HepG2 (cell line): Measurements from ENCODE around the gene KCNJ14. TPM values are rescaled to one million over a fixed set of nuclear protein-coding genes. Genes with fewer than 3 reads are reported as not detected.

Experiments
- ATAC-seq: fragments of 200-7000 bp; cut with Tn5 transposase; 3 replicates; pipeline ENCODE4 v1.9.1; 2020; ENCODE audit warnings: mild to moderate bottlenecking, moderate library complexity
- BruUV-seq: library from RNA; stranded (reverse); fragments of 400-500 nt; replicated peaks from 2 replicates; lab custom pipeline; 2021; lab: Mats Ljungman, UMichigan
- CTCF ChIA-PET: fragments of 300-600 bp; formaldehyde crosslinking; extraction: SDS; loops from one replicate; lab custom pipeline; 2021; ENCODE audit warnings: low total read pairs, inconsistent platforms, low intra/inter-chr PET ratio; lab: Yijun Ruan, JAX
- POLR2A ChIA-PET: fragments of 350-600 bp; sonication (Branson Sonifier 250); formaldehyde crosslinking; loops from one replicate; lab custom pipeline; 2020; ENCODE audit warnings: antibody characterized with exemption, inconsistent platforms; lab: Yijun Ruan, JAX
- DNase-seq: peaks from one replicate; pipeline ENCODE4 v3.0.0-alpha.2; 2015; ENCODE audit warnings: low spot score
- FAIRE-seq: peaks from 3 replicates; lab custom pipeline; 2011; peaks lifted over from hg19 to GRCh38; lab: Jason Lieb, UNC
- H2AFZ ChIP-seq: one replicate; pipeline ENCODE4 v1.6.1; 2011; ENCODE audit warnings: low read length, inconsistent platforms
- H3K27ac ChIP-seq: fragments of 300-600 bp; 3 replicates; pipeline ENCODE4 v1.8.0; 2011; ENCODE audit warnings: mixed run types, mild to moderate bottlenecking, mixed read lengths, low read length, inconsistent platforms; ENCODE audit not compliant: insufficient read depth; ENCODE audit errors: extremely low read length
- H3K27me3 ChIP-seq, 2 experiments: fragments of 200-600 bp in 1 of 2; 2 replicates in 1 of 2; 3 replicates in 1 of 2; pipeline versions ENCODE4 v1.6.0 to v1.8.0; 2011; ENCODE audit warnings: low read length in 2 of 2, mild to moderate bottlenecking in 2 of 2, moderate library complexity in 2 of 2, inconsistent platforms in 1 of 2; ENCODE audit not compliant: insufficient read depth in 2 of 2, control insufficient read depth in 1 of 2
- H3K36me3 ChIP-seq, 2 experiments: fragments of 200-600 bp in 1 of 2; replicated peaks in 1 of 2; 2 replicates in 1 of 2; 3 replicates in 1 of 2; pipeline versions ENCODE4 v1.5.1 to v1.8.0; 2011; ENCODE audit warnings: low read length in 2 of 2, inconsistent platforms in 1 of 2; ENCODE audit not compliant: insufficient read depth in 2 of 2, control insufficient read depth in 1 of 2
- H3K4me1 ChIP-seq: 2 replicates; pipeline ENCODE4 v1.5.1; 2012; ENCODE audit warnings: low read length, inconsistent platforms; ENCODE audit not compliant: insufficient read depth
- H3K4me2 ChIP-seq: 2 replicates; pipeline ENCODE4 v1.6.0; 2011; ENCODE audit warnings: low read depth, low read length, inconsistent platforms
- H3K4me3 ChIP-seq, 3 experiments: fragments of 200-600 bp in 1 of 3; sonication (generic), shearing (Covaris generic) in 1 of 3; replicated peaks in 1 of 3; 2 replicates each; pipeline ENCODE4 v1.5.1; 2011 to 2016; ENCODE audit warnings: low read length in 3 of 3, inconsistent platforms in 2 of 3, low read depth in 2 of 3, mild to moderate bottlenecking in 2 of 3, control low read depth in 1 of 3, mixed read lengths in 1 of 3; ENCODE audit not compliant: insufficient read depth in 1 of 3
- H3K79me2 ChIP-seq: one replicate; pipeline ENCODE4 v1.6.1; 2011; ENCODE audit warnings: low read length, inconsistent platforms; ENCODE audit not compliant: insufficient read depth
- H3K9ac ChIP-seq: 2 replicates; pipeline ENCODE4 v1.6.0; 2011; ENCODE audit warnings: mild to moderate bottlenecking, low read depth, low read length, inconsistent platforms; ENCODE audit not compliant: insufficient read depth
- H3K9me3 ChIP-seq: 2 replicates; pipeline ENCODE4 v1.5.1; 2012; ENCODE audit warnings: mild to moderate bottlenecking, low read length
- H4K20me1 ChIP-seq: 2 replicates; pipeline ENCODE4 v1.6.0; 2011; ENCODE audit warnings: inconsistent platforms, mild to moderate bottlenecking, low read length, moderate library complexity; ENCODE audit not compliant: insufficient read depth
- AHR ChIP-seq: IDR thresholded peaks from 2 replicates; pipeline ENCODE4 v1.6.1; 2018; ENCODE audit warnings: missing genetic modification reagents, missing compliant biosample characterization
- CC2D1A ChIP-seq: sonication (generic); formaldehyde crosslinking; IDR thresholded peaks from 2 replicates; pipeline ENCODE4 v1.8.1; 2023; ENCODE audit warnings: mild to moderate bottlenecking, missing genetic modification reagents
- HDAC6 ChIP-seq: fragments of 200-600 bp; sonication (generic); IDR thresholded peaks from 2 replicates; pipeline ENCODE4 v1.7.0; 2017; ENCODE audit warnings: mild to moderate bottlenecking, antibody characterized with exemption, low read length, low read depth
- IRX3 ChIP-seq: sonication (generic); formaldehyde crosslinking; IDR thresholded peaks from 2 replicates; pipeline ENCODE4 v1.8.1; 2023; ENCODE audit warnings: mild to moderate bottlenecking, low read depth, missing genetic modification reagents, borderline replicate concordance
- KDM2A ChIP-seq: sonication (generic); formaldehyde crosslinking; IDR thresholded peaks from 2 replicates; pipeline ENCODE4 v1.4.0; 2020; ENCODE audit warnings: low read depth, missing genetic modification reagents, borderline replicate concordance
- PCBP1 ChIP-seq: fragments of 200-400 bp; formaldehyde crosslinking; IDR thresholded peaks from 2 replicates; pipeline ENCODE4 v1.6.1; 2017; ENCODE audit warnings: mild to moderate bottlenecking, low read depth, low read length, borderline replicate concordance
- PLRG1 ChIP-seq: fragments of 450-650 bp; conservative IDR thresholded peaks from 2 replicates; pipeline ENCODE4 v1.6.1; 2016
- RNF2 ChIP-seq: fragments of 450-650 bp; conservative IDR thresholded peaks from 2 replicates; pipeline ENCODE4 v1.6.1; 2016; ENCODE audit warnings: low read depth
- SMAD1 ChIP-seq: sonication (generic); formaldehyde crosslinking; IDR thresholded peaks from 2 replicates; pipeline ENCODE4 v1.4.0; 2020; ENCODE audit warnings: missing genetic modification reagents, low read depth, mild to moderate bottlenecking, borderline replicate concordance
- SRY ChIP-seq: sonication (generic); formaldehyde crosslinking; IDR thresholded peaks from 2 replicates; pipeline ENCODE4 v1.8.0; 2022; ENCODE audit warnings: mild to moderate bottlenecking, missing genetic modification reagents
- ZNF296 ChIP-seq: sonication (generic); formaldehyde crosslinking; conservative IDR thresholded peaks from 2 replicates; pipeline ENCODE4 v1.5.0; 2020; ENCODE audit warnings: mild to moderate bottlenecking, missing genetic modification reagents
- WGBS: methylation state at CpG from one replicate; pipeline ENCODE4 v1.1.6; 2017; ENCODE audit warnings: low lambda C conversion rate; 5-methylcytosine and 5-hydroxymethylcytosine counted together
- in situ Hi-C: cut with HindIII; loops from 2 replicates; pipeline ENCODE4 v1.10.0; 2017; ENCODE audit warnings: low pct_unique_long_range_greater_than_20kb; ENCODE audit not compliant: extremely low pct_ligation_motif_present
- intact Hi-C: fragments of 100-400 bp; cut with micrococcal nuclease; formaldehyde crosslinking; loops from one replicate; pipeline ENCODE4 v1.10.0; 2022; ENCODE audit not compliant: unreplicated experiment
- polyA plus RNA-seq, 8 experiments: library from polyadenylated mRNA; depleted of rRNA in 3 of 8; stranded (reverse) in 7 of 8; unstranded in 1 of 8; fragments of >200 nt; fragmentation: Illumina TruSeq in 4 of 8; extraction: Trizol in 4 of 8; gene quantifications; 2 replicates each; pipeline versions ENCODE4 v1.2.1 to v1.2.3, GENCODE V29; 2011 to 2016; ENCODE audit warnings: low read depth in 4 of 8, missing spikeins in 1 of 8, mixed read lengths in 1 of 8; ENCODE audit not compliant: insufficient read depth in 1 of 8
- total RNA-seq, 5 experiments: library from RNA; depleted of rRNA; stranded (reverse); fragments of >200 nt; fragmentation: Illumina TruSeq; extraction: Trizol; gene quantifications; 2 replicates each; pipeline ENCODE4 v1.2.3, GENCODE V29; 2016; ENCODE audit warnings: low read depth in 1 of 5
- TF ChIP-seq, protein P1 (sequence below): sonication (generic); formaldehyde crosslinking; IDR thresholded peaks from 2 replicates; pipeline ENCODE4 v1.4.0; 2020; ENCODE audit warnings: missing genetic modification reagents
- TF ChIP-seq, protein P2 (sequence below): sonication (generic); formaldehyde crosslinking; IDR thresholded peaks from 2 replicates; pipeline ENCODE4 v1.4.0; 2020; ENCODE audit warnings: mild to moderate bottlenecking, missing genetic modification reagents
- TF ChIP-seq, protein P3 (sequence below): sonication (generic); formaldehyde crosslinking; IDR thresholded peaks from 2 replicates; pipeline ENCODE4 v1.4.0; 2020; ENCODE audit warnings: missing genetic modification reagents
- TF ChIP-seq, protein P4 (sequence below): fragments of 450-650 bp; IDR thresholded peaks from 2 replicates; pipeline ENCODE4 v1.6.1; 2017

KCNJ14 gene
- total and polyA plus RNA-seq, 2 of the 13 experiments (the other 11 are each of a cell fraction or from before 2014, with no cell fraction given): 0.20 to 0.51 TPM

DNA sequence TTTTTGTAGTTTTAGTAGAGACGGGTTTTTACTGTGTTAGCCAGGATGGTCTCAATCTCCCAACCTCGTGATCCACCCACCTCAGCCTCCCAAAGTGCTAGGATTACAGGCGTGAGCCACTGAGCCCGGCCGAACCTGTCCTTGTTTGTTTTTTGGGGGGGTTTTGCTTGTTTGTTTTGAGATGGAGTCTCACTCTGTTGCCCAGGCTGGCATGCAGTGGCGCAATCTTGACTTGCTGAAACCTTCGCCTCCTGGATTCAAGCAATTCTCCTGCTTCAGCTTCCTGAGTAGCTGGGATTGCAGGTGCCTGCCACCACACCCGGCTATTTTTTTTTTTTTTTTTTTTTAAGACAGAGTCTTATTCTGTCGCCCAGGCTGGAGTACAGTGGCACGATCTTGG lies 31.3 kb downstream of the KCNJ14 start (continued):
- TF ChIP-seq KDM2A: 0 out of 2 replicates have a peak, but pooled peaks have one; percentile 5

DNA sequence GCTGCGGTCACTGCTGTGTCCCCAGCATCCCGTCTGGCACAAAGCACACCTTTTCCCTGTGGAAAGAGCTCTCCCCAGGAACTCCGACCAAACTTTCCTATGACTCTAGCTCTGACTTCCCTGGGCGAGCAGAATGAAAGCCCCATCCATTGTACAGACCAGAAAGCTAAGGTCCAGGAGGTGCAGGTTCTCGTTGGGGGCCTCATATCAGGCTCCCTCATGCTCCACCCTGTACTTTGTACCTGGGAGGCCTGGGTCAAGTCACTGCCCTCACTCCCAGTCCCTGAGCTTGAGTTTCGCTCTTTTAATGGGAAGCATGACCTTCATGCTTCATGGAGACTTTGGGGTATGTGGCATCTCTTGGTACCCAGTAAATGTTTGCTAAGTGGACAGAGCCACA lies 32.2 kb downstream of the KCNJ14 start:
- ATAC-seq (peak; percentile 45), DNase-seq (peak; percentile 31), FAIRE-seq (peak; percentile 30)
- ChIA-PET POLR2A (interaction anchor here (0.6 to 2.1 kb wide), 9 partner anchors 8 to 132 kb away, joined by 3 to 11 read pairs (median 6); partner anchors contain the start of genes RPL18, SPHK2, SYNGR4 and TMEM143), CTCF (interaction anchor here (1.5 kb wide), 1 partner anchor 97 kb away, joined by 6 read pairs; no protein-coding TSS in a partner anchor)
- no peaks in the 10 kb centered on the region for H3K27me3 ChIP-seq
- no peaks in the 10 kb centered on the region for H3K9me3 ChIP-seq
- WGBS: 19% methylated on average over 6 of the region's 6 CpGs
- intact Hi-C loops (no loop called here), in situ Hi-C loops (no loop called here)
- H2AFZ ChIP-seq: no peak overlapping the region
- no peak overlapping the region; the same call in 1 of the 2 replicates for H3K9ac ChIP-seq
- peak overlapping the region in 1 of 3 experiments; percentile 27; a peak in 1 of 6 replicates for H3K4me3 ChIP-seq
- H3K36me3 ChIP-seq: no peaks in the 10 kb centered on the region
- BruUV-seq: no TSS peak
- H3K4me1 ChIP-seq: peaks cover 40% of the 10 kb centered on the region
- H3K27ac ChIP-seq: no peak overlapping the region
- no peaks in the 10 kb centered on the region for H3K79me2 ChIP-seq
- H4K20me1 ChIP-seq: no peaks in the 10 kb centered on the region
- peak overlapping the region; percentile 67 for H3K4me2 ChIP-seq
- no peak for TF ChIP-seq SRY (CRISPR knock-in tag)
- no peak for TF ChIP-seq SMAD1 (CRISPR knock-in tag)
- TF ChIP-seq PCBP1: no peak
- TF ChIP-seq, protein P1, sequence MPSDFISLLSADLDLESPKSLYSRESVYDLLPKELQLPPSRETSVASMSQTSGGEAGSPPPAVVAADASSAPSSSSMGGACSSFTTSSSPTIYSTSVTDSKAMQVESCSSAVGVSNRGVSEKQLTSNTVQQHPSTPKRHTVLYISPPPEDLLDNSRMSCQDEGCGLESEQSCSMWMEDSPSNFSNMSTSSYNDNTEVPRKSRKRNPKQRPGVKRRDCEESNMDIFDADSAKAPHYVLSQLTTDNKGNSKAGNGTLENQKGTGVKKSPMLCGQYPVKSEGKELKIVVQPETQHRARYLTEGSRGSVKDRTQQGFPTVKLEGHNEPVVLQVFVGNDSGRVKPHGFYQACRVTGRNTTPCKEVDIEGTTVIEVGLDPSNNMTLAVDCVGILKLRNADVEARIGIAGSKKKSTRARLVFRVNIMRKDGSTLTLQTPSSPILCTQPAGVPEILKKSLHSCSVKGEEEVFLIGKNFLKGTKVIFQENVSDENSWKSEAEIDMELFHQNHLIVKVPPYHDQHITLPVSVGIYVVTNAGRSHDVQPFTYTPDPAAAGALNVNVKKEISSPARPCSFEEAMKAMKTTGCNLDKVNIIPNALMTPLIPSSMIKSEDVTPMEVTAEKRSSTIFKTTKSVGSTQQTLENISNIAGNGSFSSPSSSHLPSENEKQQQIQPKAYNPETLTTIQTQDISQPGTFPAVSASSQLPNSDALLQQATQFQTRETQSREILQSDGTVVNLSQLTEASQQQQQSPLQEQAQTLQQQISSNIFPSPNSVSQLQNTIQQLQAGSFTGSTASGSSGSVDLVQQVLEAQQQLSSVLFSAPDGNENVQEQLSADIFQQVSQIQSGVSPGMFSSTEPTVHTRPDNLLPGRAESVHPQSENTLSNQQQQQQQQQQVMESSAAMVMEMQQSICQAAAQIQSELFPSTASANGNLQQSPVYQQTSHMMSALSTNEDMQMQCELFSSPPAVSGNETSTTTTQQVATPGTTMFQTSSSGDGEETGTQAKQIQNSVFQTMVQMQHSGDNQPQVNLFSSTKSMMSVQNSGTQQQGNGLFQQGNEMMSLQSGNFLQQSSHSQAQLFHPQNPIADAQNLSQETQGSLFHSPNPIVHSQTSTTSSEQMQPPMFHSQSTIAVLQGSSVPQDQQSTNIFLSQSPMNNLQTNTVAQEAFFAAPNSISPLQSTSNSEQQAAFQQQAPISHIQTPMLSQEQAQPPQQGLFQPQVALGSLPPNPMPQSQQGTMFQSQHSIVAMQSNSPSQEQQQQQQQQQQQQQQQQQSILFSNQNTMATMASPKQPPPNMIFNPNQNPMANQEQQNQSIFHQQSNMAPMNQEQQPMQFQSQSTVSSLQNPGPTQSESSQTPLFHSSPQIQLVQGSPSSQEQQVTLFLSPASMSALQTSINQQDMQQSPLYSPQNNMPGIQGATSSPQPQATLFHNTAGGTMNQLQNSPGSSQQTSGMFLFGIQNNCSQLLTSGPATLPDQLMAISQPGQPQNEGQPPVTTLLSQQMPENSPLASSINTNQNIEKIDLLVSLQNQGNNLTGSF (CRISPR knock-in tag): no peak
- TF ChIP-seq IRX3: no peak
- TF ChIP-seq, protein P2, sequence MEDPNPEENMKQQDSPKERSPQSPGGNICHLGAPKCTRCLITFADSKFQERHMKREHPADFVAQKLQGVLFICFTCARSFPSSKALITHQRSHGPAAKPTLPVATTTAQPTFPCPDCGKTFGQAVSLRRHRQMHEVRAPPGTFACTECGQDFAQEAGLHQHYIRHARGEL: no peak
- TF ChIP-seq CC2D1A (CRISPR knock-in tag): no peak
- TF ChIP-seq, protein P3, sequence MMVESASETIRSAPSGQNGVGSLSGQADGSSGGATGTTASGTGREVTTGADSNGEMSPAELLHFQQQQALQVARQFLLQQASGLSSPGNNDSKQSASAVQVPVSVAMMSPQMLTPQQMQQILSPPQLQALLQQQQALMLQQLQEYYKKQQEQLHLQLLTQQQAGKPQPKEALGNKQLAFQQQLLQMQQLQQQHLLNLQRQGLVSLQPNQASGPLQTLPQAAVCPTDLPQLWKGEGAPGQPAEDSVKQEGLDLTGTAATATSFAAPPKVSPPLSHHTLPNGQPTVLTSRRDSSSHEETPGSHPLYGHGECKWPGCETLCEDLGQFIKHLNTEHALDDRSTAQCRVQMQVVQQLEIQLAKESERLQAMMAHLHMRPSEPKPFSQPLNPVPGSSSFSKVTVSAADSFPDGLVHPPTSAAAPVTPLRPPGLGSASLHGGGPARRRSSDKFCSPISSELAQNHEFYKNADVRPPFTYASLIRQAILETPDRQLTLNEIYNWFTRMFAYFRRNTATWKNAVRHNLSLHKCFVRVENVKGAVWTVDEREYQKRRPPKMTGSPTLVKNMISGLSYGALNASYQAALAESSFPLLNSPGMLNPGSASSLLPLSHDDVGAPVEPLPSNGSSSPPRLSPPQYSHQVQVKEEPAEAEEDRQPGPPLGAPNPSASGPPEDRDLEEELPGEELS: no peak
- no peak for TF ChIP-seq HDAC6
- no peak for TF ChIP-seq AHR (CRISPR knock-in tag)
- no peak for TF ChIP-seq PLRG1
- TF ChIP-seq ZNF296 (CRISPR knock-in tag): no peak
- TF ChIP-seq RNF2: no peak
- TF ChIP-seq, protein P4, sequence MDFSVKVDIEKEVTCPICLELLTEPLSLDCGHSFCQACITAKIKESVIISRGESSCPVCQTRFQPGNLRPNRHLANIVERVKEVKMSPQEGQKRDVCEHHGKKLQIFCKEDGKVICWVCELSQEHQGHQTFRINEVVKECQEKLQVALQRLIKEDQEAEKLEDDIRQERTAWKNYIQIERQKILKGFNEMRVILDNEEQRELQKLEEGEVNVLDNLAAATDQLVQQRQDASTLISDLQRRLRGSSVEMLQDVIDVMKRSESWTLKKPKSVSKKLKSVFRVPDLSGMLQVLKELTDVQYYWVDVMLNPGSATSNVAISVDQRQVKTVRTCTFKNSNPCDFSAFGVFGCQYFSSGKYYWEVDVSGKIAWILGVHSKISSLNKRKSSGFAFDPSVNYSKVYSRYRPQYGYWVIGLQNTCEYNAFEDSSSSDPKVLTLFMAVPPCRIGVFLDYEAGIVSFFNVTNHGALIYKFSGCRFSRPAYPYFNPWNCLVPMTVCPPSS: no peak
